ENCODE results near the gene C10orf88. TPM values are rescaled to one million over a fixed set of nuclear protein-coding genes. Genes with fewer than 3 reads are reported as not detected.

C10orf88 gene
- total RNA-seq, 1 donor from 2014 or later, result 14.3 TPM

- H3K9ac ChIP-seq (ENCODE audit: low read length), result no peak overlapping the region
- H3K4me2 ChIP-seq (ENCODE audit: low read length), result peak overlapping the region; percentile 46
- no peak for TF ChIP-seq CTCF (IDR thresholded peaks at IDR 0.05; ENCODE audit: insufficient read depth, low read depth, low read length)
- no peak for TF ChIP-seq EZH2 (IDR thresholded peaks at IDR 0.05; ENCODE audit: insufficient read depth, low read length)
- DNase-seq (ENCODE audit: low read depth) (peak; percentile 64), FAIRE-seq (no peak)
- peaks cover 14% of the 10 kb centered on the region for H3K36me3 ChIP-seq (ENCODE audit: insufficient read depth, low read length)
- Mint-ChIP-seq H3K36me3 (ENCODE audit: low read depth, unreplicated experiment) (peaks cover 7% of the 10 kb centered on the region), H3K27me3 (ENCODE audit: low read depth, unreplicated experiment) (no peaks in the 10 kb centered on the region), H3K9me3 (ENCODE audit: unreplicated experiment) (no peaks in the 10 kb centered on the region), H3K27ac (ENCODE audit: unreplicated experiment) (no peak overlapping the region), H3K4me3 (ENCODE audit: unreplicated experiment) (no peak overlapping the region), H3K4me1 (ENCODE audit: low read depth, unreplicated experiment) (no peaks in the 10 kb centered on the region)
- peaks cover 7% of the 10 kb centered on the region for H3K79me2 ChIP-seq (ENCODE audit: insufficient read depth, low read length)
- H3K4me3 ChIP-seq (ENCODE audit: insufficient read depth, low read depth, low read length), result no peak overlapping the region
- no peak overlapping the region for H2AFZ ChIP-seq (ENCODE audit: low read depth, low read length)
- peaks cover 8% of the 10 kb centered on the region for H3K4me1 ChIP-seq (ENCODE audit: insufficient read depth, low read length)
- H3K9me3 ChIP-seq (ENCODE audit: insufficient read depth, low read depth, low read length), result no peaks in the 10 kb centered on the region
- peak overlapping the region; percentile 66 for H3K27ac ChIP-seq (ENCODE audit: low read depth, low read length)
- peaks cover 4% of the 10 kb centered on the region for H4K20me1 ChIP-seq (ENCODE audit: insufficient read depth, low read length)
- H3K27me3 ChIP-seq (ENCODE audit: insufficient read depth, low read length), result no peaks in the 10 kb centered on the region
Observed at GRCh38 chr10:122939856-122940543, 14.0 kb downstream of the C10orf88 start.

- peaks cover 7% of the 10 kb centered on the region for H3K36me3 Mint-ChIP-seq (ENCODE audit: low read depth, unreplicated experiment)
- FAIRE-seq, result no peak
- peak overlapping the region; percentile 12 for H3K4me2 ChIP-seq (ENCODE audit: low read length)
- peaks cover 14% of the 10 kb centered on the region for H3K36me3 ChIP-seq (ENCODE audit: insufficient read depth, low read length)
- H2AFZ ChIP-seq (ENCODE audit: low read depth, low read length), result no peak overlapping the region
- H3K4me1 ChIP-seq (ENCODE audit: insufficient read depth, low read length), result peaks cover 8% of the 10 kb centered on the region
- H3K27ac Mint-ChIP-seq (ENCODE audit: unreplicated experiment), result no peak overlapping the region
- DNase-seq (ENCODE audit: low read depth), result no peak
- H3K27me3 Mint-ChIP-seq (ENCODE audit: low read depth, unreplicated experiment), result no peaks in the 10 kb centered on the region
- no peaks in the 10 kb centered on the region for H3K4me1 Mint-ChIP-seq (ENCODE audit: low read depth, unreplicated experiment)
- no peak overlapping the region for H3K4me3 ChIP-seq (ENCODE audit: insufficient read depth, low read depth, low read length)
- H3K4me3 Mint-ChIP-seq (ENCODE audit: unreplicated experiment), result no peak overlapping the region
- H3K9me3 Mint-ChIP-seq (ENCODE audit: unreplicated experiment), result no peaks in the 10 kb centered on the region
- H3K9me3 ChIP-seq (ENCODE audit: insufficient read depth, low read depth, low read length), result no peaks in the 10 kb centered on the region
- H4K20me1 ChIP-seq (ENCODE audit: insufficient read depth, low read length), result peaks cover 4% of the 10 kb centered on the region
- peak overlapping the region; percentile 59 for H3K27ac ChIP-seq (ENCODE audit: low read depth, low read length)
- TF ChIP-seq CTCF (IDR thresholded peaks at IDR 0.05; ENCODE audit: insufficient read depth, low read depth, low read length) (no peak), EZH2 (IDR thresholded peaks at IDR 0.05; ENCODE audit: insufficient read depth, low read length) (no peak)
- no peak overlapping the region for H3K9ac ChIP-seq (ENCODE audit: low read length)
- H3K79me2 ChIP-seq (ENCODE audit: insufficient read depth, low read length), result peaks cover 7% of the 10 kb centered on the region
- H3K27me3 ChIP-seq (ENCODE audit: insufficient read depth, low read length), result no peaks in the 10 kb centered on the region
Observed at GRCh38 chr10:122939133-122939855, 14.7 kb downstream of the C10orf88 start.
